ENCODE measurements around the gene ADRA2B.

Gene ADRA2B

GRCh38 chr2:96105994-96106715, 10.2 kb downstream of the ADRA2B start:
- DNase-seq (ENCODE audit: insufficient read length, low spot score): no peak
- TF ChIP-seq CTCF (IDR thresholded peaks at IDR 0.05; ENCODE audit: insufficient read depth, missing control alignments): no peak
- no peak for FAIRE-seq

GRCh38 chr2:96105152-96105915, 11.0 kb downstream of the ADRA2B start:
- FAIRE-seq (no peak), DNase-seq (ENCODE audit: insufficient read length, low spot score) (no peak)
- TF ChIP-seq CTCF (IDR thresholded peaks at IDR 0.05; ENCODE audit: insufficient read depth, missing control alignments): no peak

GRCh38 chr2:96104487-96104861, 11.9 kb downstream of the ADRA2B start:
- FAIRE-seq: no peak
- no peak for TF ChIP-seq CTCF (IDR thresholded peaks at IDR 0.05; ENCODE audit: insufficient read depth, missing control alignments)
- DNase-seq (ENCODE audit: insufficient read length, low spot score): no peak

GRCh38 chr2:96103761-96104486, 12.4 kb downstream of the ADRA2B start:
- no peak for FAIRE-seq
- TF ChIP-seq CTCF (IDR thresholded peaks at IDR 0.05; ENCODE audit: insufficient read depth, missing control alignments): no peak
- DNase-seq (ENCODE audit: insufficient read length, low spot score): peak; percentile 21

- FAIRE-seq: no peak
- no peak for TF ChIP-seq CTCF (IDR thresholded peaks at IDR 0.05; ENCODE audit: insufficient read depth, missing control alignments)
- DNase-seq (ENCODE audit: insufficient read length, low spot score): peak; percentile 8
Measured at GRCh38 chr2:96103187-96103601, 13.2 kb downstream of the ADRA2B start.

- no peak for FAIRE-seq
- no peak for TF ChIP-seq CTCF (IDR thresholded peaks at IDR 0.05; ENCODE audit: insufficient read depth, missing control alignments)
Measured at GRCh38 chr2:96102596-96103186, 13.7 kb downstream of the ADRA2B start.

More at GRCh38 chr2:96102596-96103186, 13.7 kb downstream of the ADRA2B start:
- DNase-seq (ENCODE audit: insufficient read length, low spot score): peak; percentile 2
